Liver (tissue), 3 donors: ENCODE measurements around the gene TSPO2.

ENCODE experiments used
- CTCF ChIP-seq: fragments of 150-350 bp; IDR thresholded peaks from 2 replicates; pipeline ENCODE4 v1.5.1; 2017; ENCODE audit warnings: improper control_type of control experiment, low read depth, low read length; ENCODE audit not compliant: missing input control
- EGR1 ChIP-seq, 2 donors: IDR thresholded peaks; 2 replicates each; pipeline ENCODE4 v1.6.1; 2016 to 2018; ENCODE audit warnings: antibody characterized with exemption in 2 of 2, low read depth in 2 of 2
- HNF4A ChIP-seq, 2 donors: conservative IDR thresholded peaks; 2 replicates each; pipeline ENCODE4 v1.6.1; 2016; ENCODE audit warnings: antibody characterized with exemption in 2 of 2, mild to moderate bottlenecking in 2 of 2
- RAD21 ChIP-seq, 2 donors: IDR thresholded peaks; 2 replicates each; pipeline ENCODE4 v1.6.1; 2016; ENCODE audit warnings: antibody characterized with exemption in 2 of 2, mild to moderate bottlenecking in 2 of 2
- donor health status: healthy.
- donor health status: healthy.

GRCh38 chr6:41085182-41085581 is 42.9 kb downstream of the TSPO2 start:
- TF ChIP-seq CTCF (no peak), RAD21 (IDR thresholded peaks at IDR 0.05) (no peak), HNF4A (conservative IDR thresholded peaks at IDR 0.05) (no peak), EGR1 (IDR thresholded peaks at IDR 0.05; ENCODE audit: low read depth in 2 of 2) (no peak)
